ENCODE data around the gene TSHZ1. TPM values are rescaled to one million over a fixed set of nuclear protein-coding genes. Genes with fewer than 3 reads are reported as not detected.

TSHZ1 gene
- total RNA-seq, 3 donors from 2014 or later, result 22.7 to 66.6 (median 36.9) TPM

- DNase-seq, result no peak
- TF ChIP-seq CTCF (IDR thresholded peaks at IDR 0.05), result no peak
- H3K9me3 ChIP-seq, result no peaks in the 10 kb centered on the region
- ATAC-seq, result no peak
- H3K4me3 ChIP-seq, result no peak overlapping the region
- no peaks in the 10 kb centered on the region for H3K36me3 ChIP-seq (ENCODE audit: low read depth)
- no peaks in the 10 kb centered on the region for H3K4me1 ChIP-seq (ENCODE audit: low read depth)
- intact Hi-C loops (cut with DNase I, micrococcal nuclease), result no loop called here
Measured at GRCh38 chr18:75337348-75337747, 126.8 kb downstream of the TSHZ1 start.

- no peak for DNase-seq
- no peak for ATAC-seq
- intact Hi-C loops (cut with DNase I, micrococcal nuclease), result no loop called here
Measured at GRCh38 chr18:75338631-75339030, 128.0 kb downstream of the TSHZ1 start.

More at GRCh38 chr18:75338631-75339030, 128.0 kb downstream of the TSHZ1 start:
- Histone ChIP-seq H3K4me1 (ENCODE audit: low read depth) (no peaks in the 10 kb centered on the region), H3K4me3 (no peak overlapping the region), H3K36me3 (ENCODE audit: low read depth) (no peaks in the 10 kb centered on the region), H3K9me3 (no peaks in the 10 kb centered on the region)
- no peak for TF ChIP-seq CTCF (IDR thresholded peaks at IDR 0.05)

Other genes starting within 250 kb of the TSHZ1 start
- 10 to 100 TPM; 47.6 to 61.4 (median 57.1) TPM for gene PTGR3, start 1.7 kb upstream of the TSHZ1 start, total RNA-seq
- gene SMIM21, start 216.9 kb downstream of the TSHZ1 start, total RNA-seq, result not detected

Measured in mucosa of descending colon (tissue), 3 donors.